Aorta (tissue), 5 donors: ENCODE data around the gene SPINT4. TPM values are rescaled to one million over a fixed set of nuclear protein-coding genes. Genes with fewer than 3 reads are reported as not detected.

Experiments used
- ATAC-seq: fragments of 200-7000 bp; cut with Tn5 transposase; one replicate; pipeline ENCODE4 v1.9.1; 2022; ENCODE audit warnings: moderate library complexity; ENCODE audit not compliant: low FRiP score
- DNase-seq, 2 donors: peaks; one replicate each; pipeline ENCODE4 v3.0.0-alpha.2; 2020
- H3K27ac ChIP-seq, 2 donors: one replicate each; pipeline ENCODE4 v1.5.1; 2013; ENCODE audit warnings: low read length in 2 of 2, mild to moderate bottlenecking in 2 of 2, moderate library complexity in 2 of 2, control low read depth in 1 of 2, inconsistent platforms in 1 of 2, low read depth in 1 of 2
- H3K27me3 ChIP-seq, 2 donors: one replicate each; pipeline ENCODE4 v1.6.1; 2013; ENCODE audit warnings: control low read depth in 1 of 2, low read length in 1 of 2, mild to moderate bottlenecking in 1 of 2, moderate library complexity in 1 of 2; ENCODE audit not compliant: insufficient read depth in 2 of 2, control insufficient read depth in 1 of 2
- H3K36me3 ChIP-seq, 2 donors: one replicate each; pipeline ENCODE4 v1.6.1; 2013; ENCODE audit warnings: control low read depth in 1 of 2, low read length in 1 of 2, mild to moderate bottlenecking in 1 of 2; ENCODE audit not compliant: insufficient read depth in 2 of 2, control insufficient read depth in 1 of 2
- H3K4me1 ChIP-seq, 2 donors: one replicate each; pipeline ENCODE4 v1.6.1; 2013; ENCODE audit warnings: low read length in 2 of 2, control low read depth in 1 of 2, mild to moderate bottlenecking in 1 of 2, moderate library complexity in 1 of 2; ENCODE audit not compliant: insufficient read depth in 2 of 2, control insufficient read depth in 1 of 2
- H3K4me3 ChIP-seq, 2 donors: one replicate each; pipeline ENCODE4 v1.5.1; 2013; ENCODE audit warnings: low read length in 2 of 2, control low read depth in 1 of 2, mild to moderate bottlenecking in 1 of 2
- H3K9me3 ChIP-seq: one replicate; pipeline ENCODE4 v1.6.1; 2013; ENCODE audit warnings: mild to moderate bottlenecking, low read length; ENCODE audit not compliant: control insufficient read depth
- WGBS, 2 donors: extraction: QIAGEN DNeasy Blood & Tissue Kit; methylation state at CpG; one replicate each; pipeline ENCODE4 v1.1.7; 2013; 5-methylcytosine and 5-hydroxymethylcytosine counted together
- intact Hi-C, 2 donors: fragments of 100-400 bp; cut with DNase I; formaldehyde crosslinking; loops; one replicate each; pipeline versions ENCODE4 v1.14.2 to v1.15.0; 2022
- microRNA-seq, 2 donors: library from miRNA; unstranded; fragments of <30 nt; microRNA quantifications; one replicate each; pipeline ENCODE4 v1.2.0, GENCODE V29; 2020
- polyA plus RNA-seq, 2 donors: library from polyadenylated mRNA; stranded (reverse); fragments of 200-250 nt; gene quantifications; one replicate each; pipeline ENCODE4 v1.2.3, GENCODE V29; 2013
- total RNA-seq, 2 donors: library from RNA; stranded (reverse); fragmentation: NEBNext Ultra II Directional; extraction: Animal tissue kit (Norgen Biotek cat#: 25700); gene quantifications; one replicate each; pipeline ENCODE4 v1.2.1, GENCODE V29; 2021
- donor health status: healthy with polysubstance abuse.
- donor health status: Bipolar disorder and iron deficiency.
- donor health status: DM: no; HTN: no; CAD: no.
- donor health status: DM: no; HTN: no; CAD: no.
- donor health status: DM: yes; HTN: yes; CAD: no.

Gene SPINT4
- total and polyA plus RNA-seq, 4 donors: not detected

DNA sequence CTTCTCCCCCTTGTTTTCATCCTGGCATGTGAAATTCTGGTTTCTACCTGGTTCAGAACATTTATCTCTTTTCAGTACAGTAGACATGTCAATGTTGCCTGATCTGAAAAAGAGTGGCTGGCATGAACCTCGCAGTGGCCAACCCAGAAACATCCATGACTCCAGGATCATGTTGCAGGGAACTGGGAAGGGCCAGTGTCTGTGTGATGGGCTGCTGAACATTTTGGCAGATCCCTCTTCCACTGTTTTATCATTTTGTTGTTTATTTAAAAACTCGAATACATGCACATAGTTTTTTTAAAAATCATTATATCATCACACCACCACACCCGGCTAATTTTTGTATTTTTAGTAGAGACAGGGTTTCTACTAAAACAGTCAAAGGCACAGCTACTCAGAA lies 50.5 kb downstream of the SPINT4 start:
- intact Hi-C loops: loop anchor here (5.0 to 10.0 kb wide), 2 partner anchors 328 to 335 kb away; no protein-coding TSS in a partner anchor
- DNase-seq (no peak), ATAC-seq (no peak)
- Histone ChIP-seq H3K4me1 (no peaks in the 10 kb centered on the region), H3K9me3 (no peaks in the 10 kb centered on the region), H3K4me3 (no peak overlapping the region), H3K27me3 (no peaks in the 10 kb centered on the region), H3K27ac (no peak overlapping the region), H3K36me3 (no peaks in the 10 kb centered on the region)
- WGBS, 2 donors: 59 to 73% methylated on average over 3 of the region's 3 CpGs

DNA sequence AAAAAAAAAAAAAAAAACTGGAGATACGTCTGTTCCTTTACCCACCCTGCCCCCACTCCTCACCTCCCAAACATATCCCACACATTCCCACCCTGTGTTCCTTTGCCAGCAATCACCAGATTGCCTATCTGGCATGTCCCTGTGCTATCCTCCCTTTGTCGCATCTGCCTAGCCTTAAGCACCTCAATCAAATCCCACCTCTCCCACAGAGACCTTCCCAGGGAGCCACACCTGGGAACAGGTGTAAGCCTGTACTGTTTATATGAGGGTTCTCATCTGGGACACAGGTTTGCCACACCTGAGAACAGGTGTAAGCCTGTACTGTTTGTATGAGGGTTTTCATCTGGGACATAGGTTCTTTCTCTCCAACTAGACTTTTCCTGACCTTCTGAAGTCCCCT lies 52.8 kb downstream of the SPINT4 start:
- Histone ChIP-seq H3K36me3 (no peaks in the 10 kb centered on the region), H3K27ac (no peak overlapping the region), H3K4me1 (no peaks in the 10 kb centered on the region), H3K27me3 (no peaks in the 10 kb centered on the region), H3K9me3 (no peaks in the 10 kb centered on the region), H3K4me3 (no peak overlapping the region)
- intact Hi-C loops: loop anchor here (5.0 to 10.0 kb wide), 2 partner anchors 330 to 338 kb away; no protein-coding TSS in a partner anchor
- DNase-seq: no peak
- WGBS, 2 donors: 65 to 72% methylated on average over 2 of the region's 2 CpGs
- no peak for ATAC-seq

DNA sequence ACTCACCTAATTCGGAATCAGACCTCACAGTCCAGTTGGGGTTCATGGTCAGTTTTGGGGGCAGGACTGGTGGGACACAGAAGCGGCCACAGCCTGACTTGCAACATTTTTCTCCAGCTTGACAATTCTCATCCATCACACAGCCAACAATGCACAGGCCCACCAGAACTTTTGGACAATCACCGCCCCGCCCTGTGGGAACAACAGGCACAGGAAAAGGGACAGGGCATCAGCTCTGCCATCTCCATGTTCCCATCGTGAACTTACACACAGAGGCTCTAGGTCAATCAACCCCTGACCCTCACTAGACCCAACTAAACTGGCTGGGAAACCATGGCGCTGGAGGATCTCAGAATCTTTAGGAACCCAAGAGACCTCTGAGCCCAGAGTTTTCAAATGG lies 53.3 kb downstream of the SPINT4 start:
- no peak overlapping the region for H3K27ac ChIP-seq
- H3K27me3 ChIP-seq: no peaks in the 10 kb centered on the region
- intact Hi-C loops: loop anchor here in 1 of 2 donors (10.0 kb wide), 1 partner anchor 331 kb away; no protein-coding TSS in a partner anchor
- no peak overlapping the region for H3K4me3 ChIP-seq
- 97% methylated on average over 6 of the region's 6 CpGs for WGBS, 2 donors
- H3K36me3 ChIP-seq: no peaks in the 10 kb centered on the region
- peaks cover 0 to 3% of the 10 kb centered on the region in 2 donors for H3K4me1 ChIP-seq
- no peaks in the 10 kb centered on the region for H3K9me3 ChIP-seq
- ATAC-seq (no peak), DNase-seq (no peak)

Small RNAs within 50 kb of the gene (microRNA-seq; reads per million reads assigned to microRNA genes)
- 5.0 to 14.9 reads per million in 2 donors for gene MIR3617

Other genes starting within 250 kb of the SPINT4 start
- not detected for gene SPINT3, start 206.7 kb upstream of the SPINT4 start, total RNA-seq
- not detected for gene SPINT3, start 206.7 kb upstream of the SPINT4 start, polyA plus RNA-seq
- not detected for gene WFDC6, start 182.9 kb upstream of the SPINT4 start, total RNA-seq
- gene WFDC6, start 182.9 kb upstream of the SPINT4 start, polyA plus RNA-seq: not detected
- not detected for gene EPPIN, start 174.9 kb upstream of the SPINT4 start, total RNA-seq
- not detected for gene EPPIN, start 174.9 kb upstream of the SPINT4 start, polyA plus RNA-seq
- gene WFDC8, start 143.1 kb upstream of the SPINT4 start, total RNA-seq: not detected
- not detected for gene WFDC8, start 143.1 kb upstream of the SPINT4 start, polyA plus RNA-seq
- gene WFDC10A, start 92.6 kb upstream of the SPINT4 start, total RNA-seq: not detected
- not detected for gene WFDC10A, start 92.6 kb upstream of the SPINT4 start, polyA plus RNA-seq
- gene WFDC9, start 91.1 kb upstream of the SPINT4 start, total RNA-seq: not detected
- not detected for gene WFDC9, start 91.1 kb upstream of the SPINT4 start, polyA plus RNA-seq
- not detected for gene WFDC11, start 52.1 kb upstream of the SPINT4 start, total RNA-seq
- not detected for gene WFDC11, start 52.1 kb upstream of the SPINT4 start, polyA plus RNA-seq
- gene WFDC13, start 20.3 kb upstream of the SPINT4 start, total RNA-seq: not detected
- gene WFDC13, start 20.3 kb upstream of the SPINT4 start, polyA plus RNA-seq: not detected
- gene WFDC10B, start 17.3 kb upstream of the SPINT4 start, total RNA-seq: not detected
- 1 to 10 TPM in 1 of 2 donors, not detected in 1; 1.7 TPM for gene WFDC10B, start 17.3 kb upstream of the SPINT4 start, polyA plus RNA-seq
- 1 to 10 TPM; 1.6 to 3.6 TPM for gene WFDC3, start 69.5 kb downstream of the SPINT4 start, total RNA-seq
- 1 to 10 TPM in 1 of 2 donors, not detected in 1; 1.9 TPM for gene WFDC3, start 69.5 kb downstream of the SPINT4 start, polyA plus RNA-seq
- 10 to 100 TPM; 25.8 to 27.8 TPM for gene DNTTIP1, start 69.6 kb downstream of the SPINT4 start, total RNA-seq
- 10 to 100 TPM; 29.3 to 30.7 TPM for gene DNTTIP1, start 69.6 kb downstream of the SPINT4 start, polyA plus RNA-seq
- gene UBE2C, start 90.3 kb downstream of the SPINT4 start, total RNA-seq: 1 to 10 TPM; 1.0 to 1.9 TPM
- 1 to 10 TPM in 1 of 2 donors, not detected in 1; 5.0 TPM for gene UBE2C, start 90.3 kb downstream of the SPINT4 start, polyA plus RNA-seq
- not detected for gene TNNC2, start 105.0 kb downstream of the SPINT4 start, total RNA-seq
- 10 to 100 TPM in 1 of 2 donors, 1 to 10 TPM in 1; 1.9 to 26.3 TPM for gene TNNC2, start 105.0 kb downstream of the SPINT4 start, polyA plus RNA-seq
- gene SNX21, start 111.5 kb downstream of the SPINT4 start, total RNA-seq: 10 to 100 TPM; 36.2 to 57.7 TPM
- gene SNX21, start 111.5 kb downstream of the SPINT4 start, polyA plus RNA-seq: 100 to 1,000 TPM in 1 of 2 donors, 10 to 100 TPM in 1; 14.9 to 117 TPM
- 10 to 100 TPM; 11.2 to 15.8 TPM for gene ACOT8, start 135.0 kb downstream of the SPINT4 start, total RNA-seq
- gene ACOT8, start 135.0 kb downstream of the SPINT4 start, polyA plus RNA-seq: 10 to 100 TPM; 24.3 to 32.5 TPM
- 1 to 10 TPM; 2.5 to 4.5 TPM for gene ZSWIM3, start 135.3 kb downstream of the SPINT4 start, total RNA-seq
- 1 to 10 TPM; 1.5 to 1.7 TPM for gene ZSWIM3, start 135.3 kb downstream of the SPINT4 start, polyA plus RNA-seq
- 1 to 10 TPM; 5.3 to 8.2 TPM for gene ZSWIM1, start 158.9 kb downstream of the SPINT4 start, total RNA-seq
- gene ZSWIM1, start 158.9 kb downstream of the SPINT4 start, polyA plus RNA-seq: 1 to 10 TPM; 2.9 to 3.4 TPM
- gene SPATA25, start 165.3 kb downstream of the SPINT4 start, total RNA-seq: 1 to 10 TPM; 2.9 to 8.6 TPM
- 1 to 10 TPM in 1 of 2 donors, not detected in 1; 2.3 TPM for gene SPATA25, start 165.3 kb downstream of the SPINT4 start, polyA plus RNA-seq
- 10 to 100 TPM in 1 of 2 donors, 1 to 10 TPM in 1; 9.9 to 32.9 TPM for gene NEURL2, start 168.9 kb downstream of the SPINT4 start, total RNA-seq
- 1 to 10 TPM; 2.0 to 7.0 TPM for gene NEURL2, start 168.9 kb downstream of the SPINT4 start, polyA plus RNA-seq
- 100 to 1,000 TPM in 1 of 2 donors, 10 to 100 TPM in 1; 83.4 to 140 TPM for gene CTSA, start 169.0 kb downstream of the SPINT4 start, total RNA-seq
- gene CTSA, start 169.0 kb downstream of the SPINT4 start, polyA plus RNA-seq: 100 to 1,000 TPM in 1 of 2 donors, 10 to 100 TPM in 1; 37.9 to 175 TPM
- 100 to 1,000 TPM; 113 to 445 TPM for gene PLTP, start 189.8 kb downstream of the SPINT4 start, total RNA-seq
- gene PLTP, start 189.8 kb downstream of the SPINT4 start, polyA plus RNA-seq: 100 to 1,000 TPM in 1 of 2 donors, 10 to 100 TPM in 1; 80.7 to 103 TPM
- gene PCIF1, start 212.3 kb downstream of the SPINT4 start, total RNA-seq: 10 to 100 TPM; 32.5 to 33.3 TPM
- gene PCIF1, start 212.3 kb downstream of the SPINT4 start, polyA plus RNA-seq: 10 to 100 TPM; 15.5 to 43.4 TPM
- gene ZNF335, start 249.9 kb downstream of the SPINT4 start, total RNA-seq: 10 to 100 TPM; 18.4 to 22.7 TPM
- 10 to 100 TPM in 1 of 2 donors, 1 to 10 TPM in 1; 2.8 to 31.4 TPM for gene ZNF335, start 249.9 kb downstream of the SPINT4 start, polyA plus RNA-seq